ENCODE data around the gene SHISAL2A.

SHISAL2A gene

DNA sequence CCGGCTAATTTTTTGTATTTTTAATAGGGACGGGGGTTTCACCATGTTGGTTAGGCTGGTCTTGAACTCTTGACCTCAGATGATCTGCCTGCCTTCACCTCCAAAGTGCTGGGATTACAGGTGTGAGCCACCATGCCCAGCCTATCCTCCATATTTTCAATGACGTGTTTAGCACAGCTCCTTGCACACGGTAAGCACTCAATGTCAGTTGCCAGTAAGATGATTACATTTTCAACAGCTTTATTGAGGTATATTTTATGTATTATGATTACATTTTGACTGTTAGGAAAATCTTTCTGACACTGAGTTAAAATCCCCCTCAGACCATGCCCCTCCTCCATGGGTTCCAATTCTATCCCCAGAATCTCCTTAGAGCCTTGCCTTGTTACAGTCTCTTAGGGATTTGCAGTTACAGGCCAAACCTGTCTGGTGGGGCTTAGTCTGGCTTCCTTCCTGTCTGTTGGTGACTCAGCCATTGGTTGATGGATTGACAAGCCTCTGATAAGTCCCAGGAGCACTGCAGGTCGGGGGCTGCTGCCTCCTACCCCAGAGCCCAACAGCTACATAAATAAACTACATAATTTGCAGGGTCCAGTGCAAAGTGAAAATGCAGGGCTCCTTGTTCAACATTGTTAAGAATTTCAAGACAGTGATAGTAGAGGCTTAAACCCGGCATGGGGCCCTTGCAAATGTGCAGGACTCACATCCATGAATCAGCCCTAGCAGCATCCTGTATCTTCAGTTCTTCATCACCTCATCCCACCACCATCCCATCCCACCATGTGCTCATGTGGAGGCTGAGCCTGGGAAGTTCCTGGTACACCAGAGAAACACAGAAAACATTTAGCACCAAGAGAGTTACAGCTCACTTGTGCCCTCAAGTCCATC, 41.8 kb downstream of the SHISAL2A start:
- DNase-seq (ENCODE audit: low read depth) = no peak
- H3K4me3 ChIP-seq (ENCODE audit: low read length) = no peak overlapping the region
- no peak for TF ChIP-seq CTCF (conservative IDR thresholded peaks at IDR 0.05; ENCODE audit: low read length)

DNA sequence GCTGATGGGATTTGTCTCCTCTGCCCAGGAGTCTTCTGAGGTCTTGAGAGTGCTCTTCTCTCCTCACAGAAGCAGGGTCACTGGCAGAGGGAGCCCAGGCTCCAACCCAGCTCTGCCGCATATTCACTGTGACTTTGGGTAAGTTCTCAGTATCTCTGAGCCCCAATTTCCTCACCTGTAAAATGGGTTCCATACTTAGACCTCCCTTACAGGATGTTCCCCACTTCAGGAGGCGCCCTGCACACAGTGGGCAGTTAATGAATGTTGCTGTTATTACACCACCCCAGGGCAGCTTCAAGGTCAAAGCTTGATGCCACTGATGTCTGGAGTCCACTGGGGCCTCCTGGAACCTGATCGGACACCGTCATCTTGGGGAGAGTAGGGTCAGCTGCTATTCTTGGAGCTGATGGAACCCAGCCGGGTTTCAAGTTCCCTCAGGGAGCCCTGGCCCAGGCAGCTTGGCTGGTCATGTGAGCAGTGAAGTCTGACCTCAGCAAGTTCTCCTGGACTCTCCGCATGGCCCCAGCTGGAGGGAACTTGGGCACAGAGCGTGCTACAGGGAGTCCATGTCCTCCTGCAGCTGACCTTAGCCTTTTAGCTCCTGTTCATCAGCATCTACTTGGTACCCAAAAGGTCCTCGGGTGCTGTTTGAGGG, 43.4 kb downstream of the SHISAL2A start:
- no peak for DNase-seq (ENCODE audit: low read depth)
- no peak overlapping the region for H3K4me3 ChIP-seq (ENCODE audit: low read length)
- no peak for TF ChIP-seq CTCF (conservative IDR thresholded peaks at IDR 0.05; ENCODE audit: low read length)

DNA sequence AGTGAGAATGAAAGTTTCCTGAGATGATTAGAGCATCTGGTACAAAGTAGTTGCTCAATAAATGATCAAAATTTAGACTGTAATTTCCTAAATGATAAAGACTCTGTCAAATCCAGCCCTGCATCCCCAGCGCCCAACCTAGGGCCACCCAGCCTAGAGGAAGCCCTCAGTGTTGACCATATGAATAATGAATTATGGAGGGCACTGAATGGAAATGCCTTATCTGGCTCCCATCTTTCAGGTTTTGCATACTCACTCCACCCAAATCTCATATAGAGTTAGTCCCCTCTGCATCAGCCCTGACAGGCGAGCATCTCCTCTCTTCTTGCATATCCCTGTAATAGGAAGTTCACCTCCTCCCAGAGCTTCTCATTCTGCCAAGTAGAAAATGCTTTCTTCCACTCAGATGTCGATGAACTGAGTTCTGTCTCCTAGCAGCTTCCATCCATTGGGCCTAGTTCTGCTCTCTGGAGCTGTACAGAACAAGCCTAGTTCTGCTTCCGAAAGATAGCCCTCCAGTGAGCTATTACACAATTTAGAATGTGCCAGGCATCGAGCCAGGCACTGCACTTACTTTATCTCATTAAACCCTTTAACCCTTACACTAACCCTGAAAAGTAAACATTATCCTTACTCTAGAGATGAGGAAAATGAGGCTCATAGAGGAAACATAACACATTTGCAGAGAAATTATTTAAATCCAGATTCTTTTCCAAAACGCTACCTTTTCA, 44.3 kb downstream of the SHISAL2A start:
- TF ChIP-seq CTCF (conservative IDR thresholded peaks at IDR 0.05; ENCODE audit: low read length) = no peak
- H3K4me3 ChIP-seq (ENCODE audit: low read length) = no peak overlapping the region
- no peak for DNase-seq (ENCODE audit: low read depth)

GRCh38 chr1:52679048-52679447, 46.1 kb downstream of the SHISAL2A start:
- DNase-seq (ENCODE audit: low read depth) = no peak
- H3K4me3 ChIP-seq (ENCODE audit: low read length) = no peak overlapping the region
- no peak for TF ChIP-seq CTCF (conservative IDR thresholded peaks at IDR 0.05; ENCODE audit: low read length)

DNA sequence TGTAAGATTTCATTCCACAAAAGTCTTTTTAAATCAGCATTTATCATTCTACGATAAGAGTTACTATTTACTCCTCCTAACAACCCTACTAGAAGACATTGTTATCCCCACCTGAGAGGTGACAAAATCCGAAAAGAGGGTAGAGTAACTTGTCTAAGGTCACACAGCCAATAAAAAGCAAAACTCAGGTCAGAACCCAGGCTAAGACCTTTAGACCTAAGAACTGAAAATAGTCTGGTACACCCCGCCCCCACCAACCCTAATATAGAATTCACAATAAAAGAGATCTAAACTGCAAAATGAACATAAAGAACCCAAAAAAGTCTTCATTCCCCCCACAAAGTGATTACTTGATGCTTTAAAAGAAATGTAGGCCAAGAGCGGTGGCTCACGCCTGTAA, 46.5 kb downstream of the SHISAL2A start:
- TF ChIP-seq CTCF (conservative IDR thresholded peaks at IDR 0.05; ENCODE audit: low read length) = no peak
- DNase-seq (ENCODE audit: low read depth) = no peak
- H3K4me3 ChIP-seq (ENCODE audit: low read length) = no peak overlapping the region

DNA sequence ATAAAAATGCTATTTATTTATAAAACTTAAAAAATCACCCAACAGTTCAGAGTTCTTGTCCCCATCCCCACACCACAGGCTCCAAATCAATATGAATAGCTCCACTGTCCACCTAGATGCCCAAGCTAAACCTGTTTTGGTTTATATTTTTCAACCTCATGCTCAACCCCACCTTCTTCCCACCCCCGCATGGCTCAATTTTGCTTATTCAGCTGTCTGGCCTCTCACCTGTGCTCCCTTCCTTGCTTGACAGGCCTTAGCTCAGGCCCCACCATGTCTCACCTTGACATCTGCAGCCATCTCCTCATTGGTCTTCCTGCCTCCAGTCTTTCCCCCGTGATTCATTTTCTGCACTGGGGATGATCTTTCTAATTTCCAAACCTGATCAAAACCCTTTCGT, 47.4 kb downstream of the SHISAL2A start:
- no peak for DNase-seq (ENCODE audit: low read depth)
- no peak for TF ChIP-seq CTCF (conservative IDR thresholded peaks at IDR 0.05; ENCODE audit: low read length)

More for the DNA sequence above, 47.4 kb downstream of the SHISAL2A start:
- no peak overlapping the region for H3K4me3 ChIP-seq (ENCODE audit: low read length)
